ENCODE data around the gene IFT43. TPM values are rescaled to one million over a fixed set of nuclear protein-coding genes. Genes with fewer than 3 reads are reported as not detected.
A peak's percentile ranks its signal among the peaks of the same experiment; 100 is the strongest.

IFT43 gene
- polyA plus RNA-seq, 1 donor from 2014 or later: 13.2 TPM

- no peak overlapping the region for H3K27ac Mint-ChIP-seq
- H3K4me3 Mint-ChIP-seq: no peak overlapping the region
- H3K4me1 Mint-ChIP-seq: no peaks in the 10 kb centered on the region
- H3K9me3 Mint-ChIP-seq: peaks cover 3 to 5% (median 4%) of the 10 kb centered on the region in 3 donors
- H3K27me3 Mint-ChIP-seq: peaks cover 9% of the 10 kb centered on the region
- no peaks in the 10 kb centered on the region for H3K36me3 Mint-ChIP-seq
Observed at GRCh38 chr14:76112889-76113624, 127.5 kb downstream of the IFT43 start.

DNA sequence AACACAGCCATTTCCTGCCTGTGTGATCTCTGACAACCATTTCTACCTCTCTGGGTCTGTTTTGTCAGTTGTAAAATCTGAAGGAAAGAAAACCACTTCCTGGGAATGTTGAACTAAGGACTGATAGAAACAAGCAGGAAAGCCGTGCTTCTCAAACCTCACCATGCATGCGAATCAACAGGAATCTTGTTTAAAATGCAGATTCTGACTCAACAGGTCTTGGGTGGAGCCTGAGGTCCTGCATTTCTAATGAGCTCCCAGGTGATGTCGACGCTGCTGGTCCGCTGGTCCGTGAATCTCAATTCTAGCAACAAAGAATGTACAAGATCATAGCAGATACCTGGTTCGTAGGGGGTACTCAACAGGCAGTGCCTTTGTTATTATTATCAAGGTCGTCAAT lies 128.1 kb downstream of the IFT43 start:
- H3K36me3 Mint-ChIP-seq: no peaks in the 10 kb centered on the region
- no peak overlapping the region for H3K27ac Mint-ChIP-seq
- no peaks in the 10 kb centered on the region for H3K4me1 Mint-ChIP-seq
- no peak overlapping the region for H3K4me3 Mint-ChIP-seq
- H3K9me3 Mint-ChIP-seq: peaks cover 0 to 5% (median 4%) of the 10 kb centered on the region in 3 donors
- peaks cover 9% of the 10 kb centered on the region for H3K27me3 Mint-ChIP-seq

DNA sequence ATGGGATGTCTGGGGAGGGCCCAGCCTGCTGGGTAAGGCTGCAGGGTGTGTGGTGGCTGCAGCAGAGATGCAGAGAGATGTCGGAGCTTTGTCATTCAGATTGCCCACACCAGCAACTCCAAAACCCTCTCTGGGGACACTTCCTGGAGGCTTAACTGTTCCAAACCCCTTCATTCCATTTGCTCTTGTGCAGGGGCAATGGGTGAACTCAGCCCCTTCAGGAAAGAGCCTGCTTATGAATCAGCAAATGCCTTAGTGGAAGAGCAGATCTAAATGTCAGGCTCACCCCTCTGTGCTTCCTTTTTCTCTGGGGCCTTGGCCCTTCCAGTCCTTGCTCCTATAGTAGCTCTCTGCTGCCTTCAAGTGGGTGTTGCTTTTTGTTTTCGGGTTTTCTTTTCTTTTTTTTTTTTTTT lies 129.5 kb downstream of the IFT43 start:
- H3K27ac Mint-ChIP-seq: no peak overlapping the region
- no peaks in the 10 kb centered on the region for H3K36me3 Mint-ChIP-seq
- no peaks in the 10 kb centered on the region for H3K4me1 Mint-ChIP-seq
- H3K9me3 Mint-ChIP-seq: peaks cover 0 to 4% (median under 1%) of the 10 kb centered on the region in 3 donors
- peaks cover 9% of the 10 kb centered on the region for H3K27me3 Mint-ChIP-seq
- no peak overlapping the region for H3K4me3 Mint-ChIP-seq

GRCh38 chr14:76117789-76118484 lies 132.4 kb downstream of the IFT43 start:
- H3K27ac Mint-ChIP-seq: no peak overlapping the region
- no peak overlapping the region for H3K4me3 Mint-ChIP-seq
- H3K4me1 Mint-ChIP-seq: no peaks in the 10 kb centered on the region
- no peaks in the 10 kb centered on the region for H3K36me3 Mint-ChIP-seq
- H3K9me3 Mint-ChIP-seq: peaks cover 0 to 2% (median 0%) of the 10 kb centered on the region in 3 donors
- peaks cover 9% of the 10 kb centered on the region for H3K27me3 Mint-ChIP-seq

GRCh38 chr14:76118594-76118993 lies 133.0 kb downstream of the IFT43 start:
- Mint-ChIP-seq H3K4me3 (no peak overlapping the region), H3K36me3 (no peaks in the 10 kb centered on the region), H3K27me3 (peaks cover 8% of the 10 kb centered on the region), H3K4me1 (no peaks in the 10 kb centered on the region), H3K27ac (no peak overlapping the region), H3K9me3 (peaks cover 0 to 2% (median 0%) of the 10 kb centered on the region in 3 donors)

DNA sequence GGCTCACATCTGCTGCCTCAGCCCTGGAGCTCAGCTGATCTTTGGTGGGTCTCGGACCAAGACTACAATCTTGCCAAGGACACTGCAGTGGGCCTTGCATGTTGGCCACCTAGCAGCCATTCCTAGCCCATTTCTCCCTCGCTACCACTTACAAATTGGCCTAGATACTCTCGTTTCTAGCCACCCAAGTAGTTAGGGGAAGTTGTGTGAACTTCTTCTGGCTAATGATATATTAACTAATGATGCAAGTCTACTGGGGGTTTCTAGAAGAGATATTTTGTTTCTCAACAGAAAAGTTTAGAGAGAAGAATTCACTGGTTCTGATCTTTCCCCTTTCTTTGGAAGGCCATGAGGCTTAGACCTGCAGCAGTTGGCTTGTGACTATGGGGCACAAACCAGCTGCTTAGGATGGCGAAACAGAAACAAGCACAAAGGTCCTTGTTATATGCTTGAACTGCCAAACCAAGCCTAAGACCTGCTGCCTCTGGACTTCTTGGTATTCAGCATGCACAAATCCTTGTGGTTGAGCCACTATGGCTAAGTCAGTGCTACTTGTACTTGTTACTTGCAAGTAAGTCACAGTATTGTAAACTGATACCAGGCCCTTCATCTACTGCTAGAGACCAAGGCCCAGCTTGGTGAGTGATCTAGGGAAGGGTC lies 135.7 kb downstream of the IFT43 start:
- Mint-ChIP-seq H3K9me3 (no peaks in the 10 kb centered on the region), H3K27ac (peak overlapping the region in 1 of 3 donors; percentile 60), H3K4me3 (no peak overlapping the region), H3K4me1 (peaks cover 0 to 4% (median 0%) of the 10 kb centered on the region in 3 donors), H3K36me3 (no peaks in the 10 kb centered on the region), H3K27me3 (peaks cover 3% of the 10 kb centered on the region)

DNA sequence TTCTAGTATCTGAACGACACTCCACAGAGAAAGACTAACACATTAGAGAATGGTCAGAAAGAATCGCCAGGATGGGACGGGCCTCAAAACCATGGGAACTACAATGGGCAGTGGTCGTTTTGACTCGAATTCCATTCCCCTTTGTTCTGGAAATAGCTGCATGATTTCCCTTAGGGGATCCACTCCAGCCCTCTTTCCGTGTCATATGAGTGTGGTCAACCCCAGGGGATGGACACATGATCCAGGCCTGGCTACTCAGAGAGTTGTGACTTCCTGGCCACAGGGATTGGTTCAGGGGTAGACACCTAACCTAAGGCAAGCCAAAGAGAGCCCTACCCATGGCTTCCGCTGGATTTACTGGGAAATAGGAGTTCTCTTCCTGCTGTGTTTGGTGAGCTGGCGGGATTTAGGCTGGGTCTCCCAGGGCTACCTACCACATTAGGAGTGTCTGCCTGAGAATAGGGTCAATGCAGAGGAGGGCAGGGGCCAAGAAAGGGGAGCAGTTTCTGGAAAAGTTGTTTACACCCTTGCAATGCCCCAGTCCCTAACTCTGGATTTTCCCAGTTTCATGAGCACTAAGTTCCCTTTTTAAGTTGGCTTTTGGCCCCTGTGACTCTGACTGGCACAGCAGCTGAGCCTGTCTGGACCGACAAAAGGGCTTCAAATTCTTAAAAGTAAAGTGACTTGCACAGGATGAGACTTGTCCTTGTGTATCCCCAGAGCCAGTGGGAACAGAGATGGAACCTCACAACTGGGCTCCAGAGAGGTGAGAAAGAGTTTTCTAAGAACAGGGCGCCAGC lies 138.1 kb downstream of the IFT43 start:
- Mint-ChIP-seq H3K27ac (no peak overlapping the region), H3K27me3 (peaks cover 8% of the 10 kb centered on the region), H3K36me3 (no peaks in the 10 kb centered on the region), H3K9me3 (peaks cover 0 to 2% (median 0%) of the 10 kb centered on the region in 3 donors), H3K4me1 (peaks cover 0 to 4% (median 0%) of the 10 kb centered on the region in 3 donors), H3K4me3 (no peak overlapping the region)

GRCh38 chr14:76125511-76125910 lies 139.9 kb downstream of the IFT43 start:
- H3K27me3 Mint-ChIP-seq: peaks cover 13% of the 10 kb centered on the region
- H3K4me1 Mint-ChIP-seq: peaks cover 0 to 4% (median 0%) of the 10 kb centered on the region in 3 donors

DNA sequence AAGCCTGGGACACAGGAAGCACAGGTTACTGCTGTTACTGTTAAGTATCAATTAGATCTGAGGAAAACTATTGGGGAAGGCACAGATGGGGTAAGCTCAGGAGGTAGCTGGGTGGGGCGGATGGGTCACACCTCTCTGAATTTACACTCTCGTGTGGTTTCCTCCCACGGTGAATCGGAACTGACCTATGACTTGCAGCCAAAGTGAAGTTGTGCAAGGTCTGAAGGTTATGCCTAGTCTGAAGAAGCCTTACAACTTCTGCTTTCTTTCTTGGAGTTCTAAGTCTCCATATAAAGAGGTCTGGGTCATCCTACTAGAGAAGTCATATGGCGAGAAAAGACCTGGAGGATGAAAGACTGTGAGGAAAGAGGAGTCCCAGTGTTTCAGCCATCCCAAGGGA lies 140.5 kb downstream of the IFT43 start:
- Mint-ChIP-seq H3K4me3 (no peak overlapping the region), H3K27ac (no peak overlapping the region), H3K4me1 (peaks cover 0 to 4% (median 0%) of the 10 kb centered on the region in 3 donors), H3K36me3 (no peaks in the 10 kb centered on the region), H3K27me3 (peaks cover 18% of the 10 kb centered on the region), H3K9me3 (peaks cover 0 to 2% (median 0%) of the 10 kb centered on the region in 3 donors)

More at GRCh38 chr14:76125511-76125910, 139.9 kb downstream of the IFT43 start:
- peaks cover 0 to 2% (median 0%) of the 10 kb centered on the region in 3 donors for H3K9me3 Mint-ChIP-seq
- H3K36me3 Mint-ChIP-seq: no peaks in the 10 kb centered on the region
- H3K27ac Mint-ChIP-seq: no peak overlapping the region
- no peak overlapping the region for H3K4me3 Mint-ChIP-seq

GRCh38 chr14:76129851-76130576 lies 144.5 kb downstream of the IFT43 start:
- no peak overlapping the region for H3K4me3 Mint-ChIP-seq
- H3K27ac Mint-ChIP-seq: no peak overlapping the region
- peaks cover 35% of the 10 kb centered on the region for H3K27me3 Mint-ChIP-seq

GRCh38 chr14:76131071-76131965 lies 145.8 kb downstream of the IFT43 start:
- no peak overlapping the region for H3K27ac Mint-ChIP-seq
- no peaks in the 10 kb centered on the region for H3K36me3 Mint-ChIP-seq
- peaks cover 0 to 4% (median 2%) of the 10 kb centered on the region in 3 donors for H3K9me3 Mint-ChIP-seq
- H3K4me1 Mint-ChIP-seq: peaks cover 0 to 2% (median 0%) of the 10 kb centered on the region in 3 donors
- H3K4me3 Mint-ChIP-seq: no peak overlapping the region
- peaks cover 39% of the 10 kb centered on the region for H3K27me3 Mint-ChIP-seq

More at GRCh38 chr14:76129851-76130576, 144.5 kb downstream of the IFT43 start:
- H3K4me1 Mint-ChIP-seq: no peaks in the 10 kb centered on the region
- no peaks in the 10 kb centered on the region for H3K36me3 Mint-ChIP-seq
- peaks cover 0 to 4% (median 2%) of the 10 kb centered on the region in 3 donors for H3K9me3 Mint-ChIP-seq

- H3K27me3 Mint-ChIP-seq: peaks cover 46% of the 10 kb centered on the region
Observed at GRCh38 chr14:76133103-76133502, 147.5 kb downstream of the IFT43 start.

More at GRCh38 chr14:76133103-76133502, 147.5 kb downstream of the IFT43 start:
- Mint-ChIP-seq H3K9me3 (peaks cover 0 to 4% (median 4%) of the 10 kb centered on the region in 3 donors), H3K36me3 (no peaks in the 10 kb centered on the region), H3K27ac (peak overlapping the region in 1 of 3 donors; percentile 12), H3K4me3 (no peak overlapping the region), H3K4me1 (peaks cover 0 to 2% (median 1%) of the 10 kb centered on the region in 3 donors)

Data from IgD-negative memory B cell (primary cell).